ENCODE results near the gene MCTP2. TPM values are rescaled to one million over a fixed set of nuclear protein-coding genes. Genes with fewer than 3 reads are reported as not detected.

MCTP2 gene
- total and polyA plus RNA-seq, 9 of the 15 experiments (the other 6 are each of a cell fraction or from before 2014, with no cell fraction given) = 0.07 TPM; not detected in 8

DNA sequence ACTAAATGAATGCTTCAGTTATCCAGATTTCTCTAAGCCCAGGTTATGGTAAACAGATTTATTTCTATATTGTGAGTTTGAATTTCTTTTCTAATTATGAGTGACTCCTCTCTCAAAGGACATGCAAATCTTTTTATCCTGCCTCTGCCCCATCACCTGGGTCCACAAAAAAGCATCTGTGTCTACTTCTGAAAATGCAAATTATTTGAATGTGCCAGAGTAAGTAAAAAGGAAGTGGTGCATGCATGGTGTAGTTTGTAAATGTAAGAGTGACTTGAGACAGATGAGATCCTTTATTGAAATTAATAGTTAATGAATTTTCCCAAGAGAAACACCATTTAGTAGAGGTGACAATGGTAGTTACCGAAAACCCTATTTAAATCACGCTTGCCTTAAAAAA lies 26.9 kb downstream of the MCTP2 start:
- Histone ChIP-seq H3K4me3 (no peak overlapping the region), H3K9ac (ENCODE audit: insufficient read depth in 1 of 2, low read depth in 2 of 2, low read length in 2 of 2) (no peak overlapping the region), H3K79me2 (ENCODE audit: control insufficient read depth, insufficient read depth, low read length) (no peaks in the 10 kb centered on the region), H2AFZ (ENCODE audit: low read depth, low read length) (no peak overlapping the region), H4K20me1 (replicated peaks; ENCODE audit: control insufficient read depth, insufficient read depth, low read length) (no peaks in the 10 kb centered on the region), H3K4me2 (ENCODE audit: insufficient read depth, low read length) (no peak overlapping the region), H3K9me1 (ENCODE audit: control insufficient read depth, insufficient read depth, low read length) (no peaks in the 10 kb centered on the region), H3K27ac (ENCODE audit: extremely low read depth, low read depth, low read length) (no peak overlapping the region), H3K4me1 (replicated peaks in 1 of 2; ENCODE audit: control insufficient read depth in 2 of 2, insufficient read depth in 2 of 2, low read length in 2 of 2) (no peaks in the 10 kb centered on the region), H3K9me3 (replicated peaks; ENCODE audit: control insufficient read depth, insufficient read depth, low read depth, low read length) (no peaks in the 10 kb centered on the region; the same call in 1 of the 2 replicates), H3K27me3 (ENCODE audit: control insufficient read depth in 2 of 2, insufficient read depth in 2 of 2, low read length in 2 of 2) (no peaks in the 10 kb centered on the region), H3K36me3 (ENCODE audit: control insufficient read depth, insufficient read depth, low read length) (no peaks in the 10 kb centered on the region)
- in situ Hi-C loops (cut with MboI) (no loop called here), intact Hi-C loops (cut with micrococcal nuclease) (no loop called here)
- ATAC-seq = no peak
- CTCF ChIA-PET (ENCODE audit: low intra/inter-chr PET ratio) = no interaction called here
- no TSS peak for BruUV-seq (replicated peaks)
- no peak for DNase-seq (ENCODE audit: extremely low read depth in 1 of 4, low spot score in 3 of 4)
- no peak for FAIRE-seq
- TF ChIP-seq ZNF561 (CRISPR knock-in tag; conservative IDR thresholded peaks at IDR 0.05) (no peak), EWSR1 (IDR thresholded peaks at IDR 0.05; ENCODE audit: borderline replicate concordance, low read depth, partially characterized antibody) (no peak), MYC (IDR thresholded peaks at IDR 0.05; ENCODE audit: low read depth, low read length) (no peak), MYC (CRISPR knock-in tag; IDR thresholded peaks at IDR 0.05; ENCODE audit: borderline replicate concordance, low read depth) (no peak), ZBED1 (IDR thresholded peaks at IDR 0.05) (no peak), FOXJ3 (CRISPR knock-in tag; IDR thresholded peaks at IDR 0.05) (no peak)
- TF ChIP-seq, protein P1, sequence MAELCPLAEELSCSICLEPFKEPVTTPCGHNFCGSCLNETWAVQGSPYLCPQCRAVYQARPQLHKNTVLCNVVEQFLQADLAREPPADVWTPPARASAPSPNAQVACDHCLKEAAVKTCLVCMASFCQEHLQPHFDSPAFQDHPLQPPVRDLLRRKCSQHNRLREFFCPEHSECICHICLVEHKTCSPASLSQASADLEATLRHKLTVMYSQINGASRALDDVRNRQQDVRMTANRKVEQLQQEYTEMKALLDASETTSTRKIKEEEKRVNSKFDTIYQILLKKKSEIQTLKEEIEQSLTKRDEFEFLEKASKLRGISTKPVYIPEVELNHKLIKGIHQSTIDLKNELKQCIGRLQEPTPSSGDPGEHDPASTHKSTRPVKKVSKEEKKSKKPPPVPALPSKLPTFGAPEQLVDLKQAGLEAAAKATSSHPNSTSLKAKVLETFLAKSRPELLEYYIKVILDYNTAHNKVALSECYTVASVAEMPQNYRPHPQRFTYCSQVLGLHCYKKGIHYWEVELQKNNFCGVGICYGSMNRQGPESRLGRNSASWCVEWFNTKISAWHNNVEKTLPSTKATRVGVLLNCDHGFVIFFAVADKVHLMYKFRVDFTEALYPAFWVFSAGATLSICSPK (IDR thresholded peaks at IDR 0.05; ENCODE audit: borderline replicate concordance) = no peak
- TF ChIP-seq, protein P2, sequence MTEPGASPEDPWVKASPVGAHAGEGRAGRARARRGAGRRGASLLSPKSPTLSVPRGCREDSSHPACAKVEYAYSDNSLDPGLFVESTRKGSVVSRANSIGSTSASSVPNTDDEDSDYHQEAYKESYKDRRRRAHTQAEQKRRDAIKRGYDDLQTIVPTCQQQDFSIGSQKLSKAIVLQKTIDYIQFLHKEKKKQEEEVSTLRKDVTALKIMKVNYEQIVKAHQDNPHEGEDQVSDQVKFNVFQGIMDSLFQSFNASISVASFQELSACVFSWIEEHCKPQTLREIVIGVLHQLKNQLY (CRISPR knock-in tag; conservative IDR thresholded peaks at IDR 0.05) = no peak
- TF ChIP-seq, protein P3, sequence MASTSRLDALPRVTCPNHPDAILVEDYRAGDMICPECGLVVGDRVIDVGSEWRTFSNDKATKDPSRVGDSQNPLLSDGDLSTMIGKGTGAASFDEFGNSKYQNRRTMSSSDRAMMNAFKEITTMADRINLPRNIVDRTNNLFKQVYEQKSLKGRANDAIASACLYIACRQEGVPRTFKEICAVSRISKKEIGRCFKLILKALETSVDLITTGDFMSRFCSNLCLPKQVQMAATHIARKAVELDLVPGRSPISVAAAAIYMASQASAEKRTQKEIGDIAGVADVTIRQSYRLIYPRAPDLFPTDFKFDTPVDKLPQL (IDR thresholded peaks at IDR 0.05; ENCODE audit: extremely low read depth, insufficient read length) = no peak
- 10% methylated on average over 2 of the region's 2 CpGs for WGBS (ENCODE audit: insufficient coverage, low coverage, missing lambda C conversion rate)
- POLR2A ChIA-PET = no interaction called here

Data from K562 (cell line).